Occipital lobe (tissue), 2 donors: Measurements from ENCODE around the gene FASN. TPM values are rescaled to one million over a fixed set of nuclear protein-coding genes. Genes with fewer than 3 reads are reported as not detected.
"Not testable (repeated sequence)": the region's sequence is repeated elsewhere in the genome, so short reads cannot be mapped to it uniquely, and the experiment has no call there.

Experiments used
- DNase-seq: peaks from one replicate; lab custom pipeline; 2025; lab: John Stamatoyannopoulos, UW
- total RNA-seq: library from RNA; depleted of rRNA; stranded (reverse); fragments of >200 nt; gene quantifications from one replicate; pipeline ENCODE4 v1.2.3, GENCODE V29; 2014

FASN gene
- total RNA-seq, 1 donor from 2014 or later, result 84.1 TPM

- DNase-seq, result no peak
These were observed 54.5 kb downstream of the FASN start for GRCh38 chr17:82043507-82043906.

- DNase-seq, result no peak
These were observed 55.4 kb downstream of the FASN start for GRCh38 chr17:82042649-82043048.

- DNase-seq, result no peak
These were observed 56.8 kb downstream of the FASN start for GRCh38 chr17:82041144-82041814.

GRCh38 chr17:82039695-82040299 lies 58.2 kb downstream of the FASN start:
- DNase-seq, result no peak

- DNase-seq, result not testable (repeated sequence)
These were observed 59.1 kb downstream of the FASN start for GRCh38 chr17:82038796-82039409.

- no peak for DNase-seq
These were observed 60.2 kb downstream of the FASN start for GRCh38 chr17:82037889-82038195.

- peak; percentile 95 for DNase-seq
These were observed 60.7 kb downstream of the FASN start, which contains the start of gene DCXR for GRCh38 chr17:82037092-82037888. TSS of gene DCXR (minus strand) at chr17:82037697. CDS start at chr17:82037682, 15 bp downstream.

- DNase-seq, result no peak
These were observed 61.4 kb downstream of the FASN start for GRCh38 chr17:82036634-82037091.

- no peak for DNase-seq
These were observed 61.9 kb downstream of the FASN start for GRCh38 chr17:82035956-82036633.

GRCh38 chr17:82035488-82035887 lies 62.5 kb downstream of the FASN start:
- no peak for DNase-seq

GRCh38 chr17:82034371-82035011 lies 63.5 kb downstream of the FASN start:
- no peak for DNase-seq

- DNase-seq, result no peak
These were observed 64.5 kb downstream of the FASN start for GRCh38 chr17:82033359-82034085.

- no peak for DNase-seq
These were observed 66.0 kb downstream of the FASN start for GRCh38 chr17:82031885-82032627.

- no peak for DNase-seq
These were observed 66.6 kb downstream of the FASN start, which contains the start of gene RAC3 for GRCh38 chr17:82031303-82031884. TSS of gene RAC3 (plus strand) at chr17:82031678. CDS start at chr17:82031762, 84 bp downstream.

- DNase-seq, result peak; percentile 79
These were observed 67.3 kb downstream of the FASN start for GRCh38 chr17:82030470-82031302.

GRCh38 chr17:82029990-82030469 lies 68.0 kb downstream of the FASN start:
- no peak for DNase-seq

- DNase-seq, result no peak
These were observed 68.6 kb downstream of the FASN start for GRCh38 chr17:82029391-82029790.

GRCh38 chr17:82028966-82029365 lies 69.1 kb downstream of the FASN start:
- DNase-seq, result no peak
